Prostate gland (tissue), 2 donors: ENCODE results near the gene NANOG.
"Not testable (repeated sequence)": the region's sequence is repeated elsewhere in the genome, so short reads cannot be mapped to it uniquely, and the experiment has no call there.

ENCODE experiments used
- POLR2A ChIP-seq: fragments of 450-650 bp; IDR thresholded peaks from one replicate; pipeline ENCODE4 v1.6.1; 2016; ENCODE audit warnings: antibody characterized with exemption, mild to moderate bottlenecking
- POLR2AphosphoS5 ChIP-seq: sonication (generic); formaldehyde crosslinking; IDR thresholded peaks from one replicate; pipeline ENCODE4 v1.6.1; 2017; ENCODE audit warnings: antibody characterized with exemption
- TF ChIP-seq, protein P1 (sequence below), 4 experiments: fragments of 200-600 bp in 2 of 4; fragments of 450-650 bp in 2 of 4; sonication (generic) in 2 of 4; IDR thresholded peaks; 1 replicate in 3 of 4; 2 replicates in 1 of 4; pipeline ENCODE4 v1.5.1; 2016 to 2019; ENCODE audit warnings: antibody characterized with exemption in 4 of 4, mild to moderate bottlenecking in 2 of 4, moderate library complexity in 2 of 4

DNA sequence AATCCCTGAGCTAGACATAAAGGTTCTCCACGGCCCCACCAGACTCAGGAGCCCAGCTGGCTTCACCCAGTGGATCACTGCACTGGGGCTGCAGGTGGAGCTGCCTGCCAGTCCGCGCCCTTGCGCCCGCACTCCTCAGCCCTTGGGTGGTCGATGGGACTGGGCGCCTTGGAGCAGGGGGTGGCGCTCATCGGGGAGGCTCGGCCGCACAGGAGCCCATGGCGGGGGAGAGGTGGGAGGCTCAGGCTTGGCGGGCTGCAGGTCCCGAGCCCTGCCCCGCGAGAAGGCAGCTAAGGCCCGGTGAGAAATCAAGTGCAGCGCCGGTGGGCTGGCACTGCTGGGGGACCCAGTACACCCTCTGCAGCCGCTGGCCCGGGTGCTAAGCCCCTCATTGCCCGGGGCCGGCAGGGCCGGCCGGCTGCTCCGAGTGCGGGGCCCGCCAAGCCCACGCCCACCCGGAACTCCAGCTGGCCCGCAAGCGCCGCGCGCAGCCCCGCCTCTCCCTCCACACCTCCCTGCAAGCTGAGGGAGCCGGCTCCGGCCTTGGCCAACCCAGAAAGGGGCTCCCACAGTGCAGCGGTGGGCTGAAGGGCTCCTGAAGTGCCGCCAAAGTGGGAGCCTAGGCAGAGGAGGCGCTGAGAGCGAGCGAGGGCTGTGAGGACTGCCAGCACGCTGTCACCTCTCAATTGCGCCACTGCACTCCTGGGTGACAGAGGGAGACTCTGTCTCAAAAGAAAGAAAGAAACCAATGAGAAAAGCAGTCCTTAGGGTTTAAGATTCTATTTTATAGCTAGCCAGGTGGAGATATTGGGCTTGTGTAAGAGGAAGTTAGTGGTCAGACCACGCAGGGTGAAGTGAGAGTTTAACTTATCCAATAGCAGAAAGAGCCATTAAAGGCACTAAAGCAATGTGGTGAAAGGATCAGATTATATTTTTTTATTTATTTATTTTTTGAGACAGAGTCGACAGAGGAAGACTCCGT lies 37.0 kb upstream of the NANOG start:
- TF ChIP-seq, protein P1, sequence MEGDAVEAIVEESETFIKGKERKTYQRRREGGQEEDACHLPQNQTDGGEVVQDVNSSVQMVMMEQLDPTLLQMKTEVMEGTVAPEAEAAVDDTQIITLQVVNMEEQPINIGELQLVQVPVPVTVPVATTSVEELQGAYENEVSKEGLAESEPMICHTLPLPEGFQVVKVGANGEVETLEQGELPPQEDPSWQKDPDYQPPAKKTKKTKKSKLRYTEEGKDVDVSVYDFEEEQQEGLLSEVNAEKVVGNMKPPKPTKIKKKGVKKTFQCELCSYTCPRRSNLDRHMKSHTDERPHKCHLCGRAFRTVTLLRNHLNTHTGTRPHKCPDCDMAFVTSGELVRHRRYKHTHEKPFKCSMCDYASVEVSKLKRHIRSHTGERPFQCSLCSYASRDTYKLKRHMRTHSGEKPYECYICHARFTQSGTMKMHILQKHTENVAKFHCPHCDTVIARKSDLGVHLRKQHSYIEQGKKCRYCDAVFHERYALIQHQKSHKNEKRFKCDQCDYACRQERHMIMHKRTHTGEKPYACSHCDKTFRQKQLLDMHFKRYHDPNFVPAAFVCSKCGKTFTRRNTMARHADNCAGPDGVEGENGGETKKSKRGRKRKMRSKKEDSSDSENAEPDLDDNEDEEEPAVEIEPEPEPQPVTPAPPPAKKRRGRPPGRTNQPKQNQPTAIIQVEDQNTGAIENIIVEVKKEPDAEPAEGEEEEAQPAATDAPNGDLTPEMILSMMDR (IDR thresholded peaks at IDR 0.05): not testable (repeated sequence)
- TF ChIP-seq POLR2AphosphoS5, POLR2A: not testable (repeated sequence)
